ENCODE results near the gene TIMM8A.
"Not testable (repeated sequence)": the region's sequence is repeated elsewhere in the genome, so short reads cannot be mapped to it uniquely, and the experiment has no call there.

Gene TIMM8A

GRCh38 chrX:101359966-101360365 is 11.4 kb upstream of the TIMM8A start:
- no peak for DNase-seq (ENCODE audit: low read depth)

- no peak for DNase-seq (ENCODE audit: low read depth)
These were observed 8.7 kb upstream of the TIMM8A start for GRCh38 chrX:101357166-101357795.

GRCh38 chrX:101349193-101349562 is 636 bp upstream of the TIMM8A start:
- no peak for DNase-seq (ENCODE audit: low read depth)

GRCh38 chrX:101347859-101348451 is 587 bp downstream of the TIMM8A start:
- DNase-seq (ENCODE audit: low read depth), result no peak

GRCh38 chrX:101337776-101338271 is 10.7 kb downstream of the TIMM8A start:
- DNase-seq (ENCODE audit: low read depth), result no peak

- DNase-seq (ENCODE audit: low read depth), result not testable (repeated sequence)
These were observed 14.2 kb downstream of the TIMM8A start for GRCh38 chrX:101334310-101334709.

GRCh38 chrX:101326600-101326999 is 21.9 kb downstream of the TIMM8A start:
- DNase-seq (ENCODE audit: low read depth), result not testable (repeated sequence)

GRCh38 chrX:101303790-101304189 is 44.8 kb downstream of the TIMM8A start:
- no peak for DNase-seq (ENCODE audit: low read depth)

All from activated T-cell treated with anti-CD3 and anti-CD28 coated beads for 48 hours (primary cell).